HG03442 (cell line): ENCODE results near the gene PIM3.

Source experiments
- ATAC-seq: cut with Tn5 transposase; IDR thresholded peaks from one replicate; pipeline ENCODE4 v1.9.1; 2021; ENCODE audit warnings: mild to moderate bottlenecking, moderate library complexity; ENCODE audit not compliant: unreplicated experiment

Gene PIM3

DNA sequence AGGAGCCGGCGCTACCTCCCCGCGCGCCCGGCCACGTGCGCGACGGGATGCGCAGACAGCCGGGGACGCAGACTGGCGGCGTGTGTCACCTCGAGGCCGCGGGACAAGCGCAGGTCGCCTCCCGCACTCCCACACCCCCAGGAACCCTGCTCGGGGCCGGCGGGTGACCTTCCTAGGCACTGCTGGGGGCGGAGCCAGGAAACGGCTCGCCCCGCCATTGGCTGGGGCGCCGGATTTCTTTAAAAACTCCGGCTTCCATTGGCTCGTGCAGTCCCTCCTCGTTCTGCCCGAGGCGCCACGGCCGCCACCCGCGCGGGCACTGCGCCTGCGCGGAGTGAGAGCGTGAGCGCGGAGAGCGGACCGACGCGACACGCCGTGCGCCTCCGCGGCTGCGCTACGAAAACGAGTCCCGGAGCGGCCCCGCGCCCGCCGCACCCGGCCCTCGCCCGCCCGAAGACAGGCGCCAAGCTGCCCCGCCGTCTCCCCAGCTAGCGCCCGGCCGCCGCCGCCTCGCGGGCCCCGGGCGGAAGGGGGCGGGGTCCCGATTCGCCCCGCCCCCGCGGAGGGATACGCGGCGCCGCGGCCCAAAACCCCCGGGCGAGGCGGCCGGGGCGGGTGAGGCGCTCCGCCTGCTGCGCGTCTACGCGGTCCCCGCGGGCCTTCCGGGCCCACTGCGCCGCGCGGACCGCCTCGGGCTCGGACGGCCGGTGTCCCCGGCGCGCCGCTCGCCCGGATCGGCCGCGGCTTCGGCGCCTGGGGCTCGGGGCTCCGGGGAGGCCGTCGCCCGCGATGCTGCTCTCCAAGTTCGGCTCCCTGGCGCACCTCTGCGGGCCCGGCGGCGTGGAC is at the start of gene PIM3:
TSS of gene PIM3 (plus strand) at position 614 of the 846 bp plus-strand sequence. CDS start at position 790, 176 bp downstream.
- ATAC-seq, result peak; percentile 57

GRCh38 chr22:49911881-49912625 is 48.5 kb upstream of the PIM3 start:
- ATAC-seq, result no peak

GRCh38 chr22:49913026-49913425 is 47.5 kb upstream of the PIM3 start:
- ATAC-seq, result no peak

DNA sequence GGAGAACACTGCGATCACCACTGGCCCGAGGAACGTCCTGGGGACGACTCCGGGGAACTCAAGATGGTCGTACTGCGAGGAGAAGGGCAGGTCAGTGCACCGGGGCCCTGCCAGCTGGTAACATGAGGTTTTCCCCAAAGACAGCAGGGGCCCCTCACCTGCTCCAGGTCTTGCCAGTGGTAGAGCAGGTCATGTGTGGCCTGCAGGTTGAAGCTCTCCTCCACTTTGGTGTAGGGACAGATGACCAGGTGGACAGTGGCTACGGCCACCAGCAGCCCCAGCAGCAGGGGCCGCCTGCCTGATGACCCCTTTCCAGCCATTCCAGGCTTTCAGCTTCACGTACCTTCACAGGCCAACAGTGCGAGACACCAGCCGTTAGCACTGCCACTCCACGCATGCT is 47.1 kb upstream of the PIM3 start:
- ATAC-seq, result no peak

DNA sequence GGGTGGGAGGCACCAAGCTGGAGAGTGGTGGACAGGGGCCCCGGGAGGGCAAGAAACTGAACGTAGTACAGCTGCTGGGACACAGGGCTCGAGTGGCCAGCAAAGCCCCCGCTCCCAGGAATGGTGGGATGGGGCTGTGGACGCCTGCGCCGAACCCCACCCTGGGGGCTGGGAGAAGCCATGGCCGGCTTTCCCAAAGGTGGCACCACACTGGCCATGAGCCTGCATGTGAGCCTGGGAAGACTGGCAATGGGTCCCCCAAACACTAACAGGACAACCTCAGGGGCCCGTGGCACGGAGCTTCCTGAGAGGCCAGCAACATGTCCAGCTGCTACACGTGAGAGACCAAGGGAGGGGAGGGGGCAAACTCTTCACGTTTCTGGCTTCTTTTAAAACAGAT is 46.3 kb upstream of the PIM3 start:
- ATAC-seq, result no peak

GRCh38 chr22:49915610-49916009 is 45.0 kb upstream of the PIM3 start:
- ATAC-seq, result no peak

DNA sequence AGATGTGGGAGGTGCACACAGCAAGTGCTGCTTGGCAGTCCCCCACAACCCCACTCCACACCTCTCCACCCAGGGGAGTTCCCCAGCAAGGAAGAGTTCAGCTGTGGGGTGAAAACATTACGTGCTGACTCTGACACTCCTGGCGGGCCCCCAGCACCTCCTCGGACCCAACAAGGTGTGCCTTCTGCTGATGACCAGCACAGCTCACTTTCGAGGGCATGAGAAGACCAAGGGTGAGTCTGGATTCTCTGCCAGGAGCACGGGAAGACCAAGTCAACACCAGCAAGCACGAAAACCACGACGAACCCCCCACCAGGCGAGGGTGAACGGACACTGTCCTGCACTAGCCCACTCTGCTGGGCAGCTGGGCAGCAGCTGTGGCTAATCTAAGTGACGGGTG is 43.7 kb upstream of the PIM3 start:
- no peak for ATAC-seq

- peak; percentile 80 for ATAC-seq
Observed at GRCh38 chr22:49917974-49918910, 42.3 kb upstream of the PIM3 start, which contains the start of the genes ALG12 and CRELD2. ALG12 (minus strand) TSS chr22:49918438; CDS start chr22:49913765, 4,673 bp downstream. CRELD2 (plus strand) TSS chr22:49918634; CDS start chr22:49918770, 136 bp downstream.

GRCh38 chr22:49918911-49919881 is 41.4 kb upstream of the PIM3 start:
- ATAC-seq, result no peak

DNA sequence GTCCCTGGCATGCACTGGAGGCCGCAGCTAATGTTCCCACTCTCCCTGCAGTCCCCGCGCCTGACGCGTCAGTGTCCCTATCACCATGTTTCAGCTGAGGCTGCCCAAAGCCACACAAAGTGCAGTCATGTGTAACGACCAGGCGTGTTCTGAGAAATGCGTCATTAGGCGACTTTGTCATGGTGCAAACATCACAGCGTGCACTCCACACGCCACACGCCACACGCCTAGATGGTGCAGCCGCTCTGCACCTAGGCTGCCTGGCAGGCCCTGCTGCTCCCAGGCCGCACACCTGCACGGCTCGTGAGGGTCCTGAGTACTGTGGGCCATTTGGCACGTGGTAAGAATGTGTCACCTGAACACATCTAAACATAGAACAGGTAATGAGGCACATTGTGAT is 39.7 kb upstream of the PIM3 start:
- no peak for ATAC-seq

- ATAC-seq, result no peak
Observed at GRCh38 chr22:49921508-49922278, 38.9 kb upstream of the PIM3 start.

DNA sequence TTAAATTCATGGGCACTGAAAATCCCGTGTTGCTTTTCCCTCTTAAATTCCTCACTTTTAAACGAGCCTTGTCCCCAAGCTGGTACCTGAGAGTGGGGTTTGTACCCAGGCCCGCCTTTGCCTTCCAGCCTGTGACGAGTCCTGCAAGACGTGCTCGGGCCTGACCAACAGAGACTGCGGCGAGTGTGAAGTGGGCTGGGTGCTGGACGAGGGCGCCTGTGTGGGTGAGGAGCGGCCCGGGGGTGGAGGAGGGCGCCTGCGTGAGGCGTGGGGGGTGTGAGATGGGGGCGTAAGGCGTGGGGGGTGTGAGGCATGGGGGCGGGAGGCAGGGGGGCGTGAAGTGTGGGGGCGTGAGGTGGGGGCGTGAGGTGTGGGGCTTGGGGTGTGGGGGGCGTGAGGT is 38.1 kb upstream of the PIM3 start:
- no peak for ATAC-seq

DNA sequence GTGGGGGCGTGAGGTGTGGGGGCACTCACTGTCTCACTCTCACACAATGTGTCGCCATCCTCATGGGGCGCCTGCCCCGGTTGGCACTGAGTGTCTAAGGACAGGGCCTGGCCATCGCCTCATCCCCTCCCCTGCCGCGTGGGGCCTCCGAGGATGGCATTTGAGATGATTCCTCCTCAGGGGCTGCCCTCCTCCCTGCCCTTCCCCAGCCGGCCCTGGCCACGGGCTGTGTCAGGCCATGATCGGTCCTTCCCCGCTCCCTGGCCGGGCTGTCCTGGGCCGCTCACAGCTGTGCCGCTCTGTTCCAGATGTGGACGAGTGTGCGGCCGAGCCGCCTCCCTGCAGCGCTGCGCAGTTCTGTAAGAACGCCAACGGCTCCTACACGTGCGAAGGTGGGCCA is 37.6 kb upstream of the PIM3 start:
- no peak for ATAC-seq

DNA sequence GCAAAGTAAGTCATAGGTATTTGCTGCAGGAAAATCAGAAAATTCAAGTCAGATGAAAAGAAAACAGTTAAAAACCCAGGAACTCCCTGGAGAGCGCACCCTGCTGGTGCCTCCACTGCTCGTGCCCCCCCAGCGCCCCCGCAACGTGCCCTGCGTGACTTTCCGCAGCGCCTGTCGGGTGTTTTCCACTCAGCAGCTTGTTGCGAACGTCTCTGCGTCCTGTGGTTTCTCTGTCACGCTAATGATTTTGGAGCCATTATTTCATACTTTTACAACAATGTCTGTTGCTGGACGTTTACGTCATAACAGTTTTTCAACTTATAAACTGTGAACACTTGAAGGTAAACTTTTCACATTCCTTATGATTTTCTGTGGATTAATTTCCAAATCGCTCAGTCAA is 37.1 kb upstream of the PIM3 start:
- ATAC-seq, result no peak

GRCh38 chr22:49924113-49924833 is 36.3 kb upstream of the PIM3 start:
- no peak for ATAC-seq

GRCh38 chr22:49925525-49926128 is 34.9 kb upstream of the PIM3 start:
- no peak for ATAC-seq

DNA sequence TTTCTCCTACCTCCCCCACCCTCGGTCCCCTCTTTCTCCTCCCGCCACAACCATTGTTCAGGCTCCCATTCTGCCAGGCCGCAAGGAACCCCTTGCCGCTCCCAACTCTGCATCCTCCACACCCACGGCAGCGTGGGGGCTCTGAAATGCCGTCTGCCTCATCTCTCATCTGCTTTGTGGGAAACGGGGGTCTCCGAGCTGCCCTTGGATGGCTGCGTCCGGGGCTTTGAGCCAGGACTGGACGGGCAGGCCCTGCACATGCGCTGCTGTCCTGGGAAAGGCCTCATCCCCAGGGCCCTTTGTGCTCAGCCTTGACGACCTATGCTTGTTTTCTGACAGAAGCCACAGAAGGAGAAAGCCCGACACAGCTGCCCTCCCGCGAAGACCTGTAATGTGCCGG is 33.7 kb upstream of the PIM3 start:
- no peak for ATAC-seq
